IMR-90 (cell line): ENCODE results near the gene SPATA17. TPM values are rescaled to one million over a fixed set of nuclear protein-coding genes. Genes with fewer than 3 reads are reported as not detected.

Experiments
- ATAC-seq: fragments of 200-7000 bp; cut with Tn5 transposase; 2 replicates; pipeline ENCODE4 v1.9.1; 2020; ENCODE audit warnings: low read depth, mild to moderate bottlenecking, moderate library complexity
- BruUV-seq: library from RNA; stranded (reverse); fragments of 400-500 nt; replicated peaks from 2 replicates; lab custom pipeline; 2021; lab: Mats Ljungman, UMichigan
- CTCF ChIA-PET: fragments of 300-600 bp; formaldehyde crosslinking; extraction: SDS; loops from one replicate; lab custom pipeline; 2021; ENCODE audit warnings: antibody characterized with exemption; lab: Yijun Ruan, JAX
- POLR2A ChIA-PET: fragments of 300-600 bp; sonication (Branson Sonifier 250); formaldehyde crosslinking; loops from one replicate; lab custom pipeline; 2022; ENCODE audit warnings: antibody characterized with exemption; ENCODE audit not compliant: unreplicated experiment; lab: Charles Lee
- DNase-seq: peaks from one replicate; pipeline ENCODE4 v3.0.0; 2013
- H2AFZ ChIP-seq: replicated peaks from 2 replicates; pipeline ENCODE3; 2013; ENCODE audit warnings: low read length, mild to moderate bottlenecking; ENCODE audit not compliant: poor library complexity
- H2AK5ac ChIP-seq: 2 replicates; pipeline ENCODE4 v1.6.1; 2013; ENCODE audit warnings: low read depth, low read length, inconsistent platforms
- H2AK9ac ChIP-seq: replicated peaks from 2 replicates; pipeline ENCODE3; 2013; ENCODE audit warnings: mild to moderate bottlenecking, low read depth, low read length, moderate library complexity; ENCODE audit not compliant: poor library complexity
- H2BK120ac ChIP-seq: 2 replicates; pipeline ENCODE4 v1.6.1; 2013; ENCODE audit warnings: low read depth, low read length, inconsistent platforms
- H2BK15ac ChIP-seq: 3 replicates; pipeline ENCODE4 v1.6.1; 2013; ENCODE audit warnings: low read depth, low read length, inconsistent platforms
- H2BK20ac ChIP-seq: 2 replicates; pipeline ENCODE4 v1.6.1; 2013; ENCODE audit warnings: low read depth, mild to moderate bottlenecking, inconsistent platforms, low read length, moderate library complexity
- H2BK5ac ChIP-seq: 2 replicates; pipeline ENCODE4 v1.6.1; 2013; ENCODE audit warnings: mild to moderate bottlenecking, low read depth, low read length, inconsistent platforms; ENCODE audit not compliant: poor library complexity, severe bottlenecking
- H3K14ac ChIP-seq: replicated peaks from 2 replicates; pipeline ENCODE4 v1.6.1; 2013; ENCODE audit warnings: low read depth, low read length, inconsistent platforms
- H3K18ac ChIP-seq: 2 replicates; pipeline ENCODE4 v1.6.1; 2013; ENCODE audit warnings: low read depth, low read length, control low read depth
- H3K23ac ChIP-seq: 2 replicates; pipeline ENCODE4 v1.6.1; 2013; ENCODE audit warnings: low read depth, low read length, inconsistent platforms
- H3K27ac ChIP-seq: 2 replicates; pipeline ENCODE4 v1.5.1; 2013; ENCODE audit warnings: mild to moderate bottlenecking, control low read depth, low read length; ENCODE audit not compliant: insufficient read depth
- H3K27me3 ChIP-seq: 2 replicates; pipeline ENCODE4 v1.6.1; 2013; ENCODE audit warnings: low read length; ENCODE audit not compliant: control insufficient read depth, insufficient read depth
- H3K36me3 ChIP-seq: 2 replicates; pipeline ENCODE4 v1.6.1; 2013; ENCODE audit warnings: low read length, mixed read lengths; ENCODE audit not compliant: control insufficient read depth, insufficient read depth
- H3K4ac ChIP-seq: 2 replicates; pipeline ENCODE4 v1.6.1; 2013; ENCODE audit warnings: low read depth, low read length, inconsistent platforms
- H3K4me1 ChIP-seq: 2 replicates; pipeline ENCODE4 v1.6.1; 2013; ENCODE audit warnings: low read length, mixed read lengths; ENCODE audit not compliant: control insufficient read depth, insufficient read depth
- H3K4me2 ChIP-seq: 2 replicates; pipeline ENCODE4 v1.6.1; 2013; ENCODE audit warnings: low read depth, mild to moderate bottlenecking, control low read depth, low read length, moderate library complexity
- H3K4me3 ChIP-seq: 2 replicates; pipeline ENCODE4 v1.5.1; 2013; ENCODE audit warnings: low read depth, mild to moderate bottlenecking, control low read depth, low read length, moderate library complexity; ENCODE audit not compliant: insufficient read depth
- H3K56ac ChIP-seq: 2 replicates; pipeline ENCODE4 v1.6.1; 2013; ENCODE audit warnings: low read length, inconsistent platforms; ENCODE audit not compliant: insufficient read depth; ENCODE audit errors: extremely low read depth
- H3K79me1 ChIP-seq, 2 experiments: 2 replicates each; pipeline ENCODE4 v1.6.1; 2013; ENCODE audit warnings: low read length in 2 of 2, inconsistent platforms in 1 of 2, low read depth in 1 of 2
- H3K9ac ChIP-seq: 2 replicates; pipeline ENCODE4 v1.6.1; 2013; ENCODE audit warnings: low read depth, low read length, control low read depth
- H3K9me1 ChIP-seq: 2 replicates; pipeline ENCODE4 v1.6.1; 2013; ENCODE audit warnings: low read length, inconsistent platforms; ENCODE audit not compliant: insufficient read depth
- H3K9me3 ChIP-seq: 2 replicates; pipeline ENCODE4 v1.6.1; 2013; ENCODE audit warnings: low read length; ENCODE audit not compliant: control insufficient read depth, insufficient read depth
- H4K20me1 ChIP-seq: 2 replicates; pipeline ENCODE4 v1.6.1; 2013; ENCODE audit warnings: low read length, inconsistent platforms; ENCODE audit not compliant: insufficient read depth
- H4K5ac ChIP-seq: 2 replicates; pipeline ENCODE4 v1.6.1; 2013; ENCODE audit warnings: mild to moderate bottlenecking, low read depth, low read length, control low read depth
- H4K8ac ChIP-seq, 2 experiments: 2 replicates each; pipeline ENCODE4 v1.6.1; 2013; ENCODE audit warnings: low read depth in 2 of 2, low read length in 2 of 2, control low read depth in 1 of 2, inconsistent platforms in 1 of 2
- H4K91ac ChIP-seq: 2 replicates; pipeline ENCODE4 v1.6.1; 2013; ENCODE audit warnings: low read depth, low read length, inconsistent platforms; ENCODE audit not compliant: insufficient read depth
- FOS ChIP-seq: fragments of 150-350 bp; IDR thresholded peaks from 2 replicates; pipeline ENCODE4 v1.6.1; 2016; ENCODE audit warnings: low read depth, low read length
- MAFK ChIP-seq: IDR thresholded peaks from 2 replicates; pipeline ENCODE4 v1.6.1; 2012; ENCODE audit warnings: low read depth, low read length, improper control_type of control experiment
- dilution Hi-C: fragments of 300-500 bp; cut with HindIII; formaldehyde crosslinking; loops from one replicate; pipeline ENCODE4 v1.14.3; 2018; ENCODE audit warnings: low sequenced_read_pairs; ENCODE audit not compliant: unreplicated experiment
- in situ Hi-C: fragments of 300-500 bp; cut with MboI; formaldehyde crosslinking; loops from 3 replicates; pipeline ENCODE4 v1.14.3; 2019; ENCODE audit warnings: low sequenced_read_pairs, inconsistent platforms, mixed read lengths
- intact Hi-C: fragments of 100-400 bp; cut with micrococcal nuclease; formaldehyde crosslinking; loops from 2 replicates; pipeline ENCODE4 v1.10.0; 2022
- polyA plus RNA-seq, 3 experiments: library from polyadenylated mRNA; depleted of rRNA; stranded (reverse); fragments of >200 nt; gene quantifications; 2 replicates each; pipeline ENCODE4 v1.2.3, GENCODE V29; 2012; ENCODE audit warnings: low replicate concordance in 1 of 3
- total RNA-seq: library from RNA; depleted of rRNA; stranded (reverse); fragments of >200 nt; gene quantifications from 2 replicates; pipeline ENCODE4 v1.2.3, GENCODE V29; 2012

SPATA17 gene
- total and polyA plus RNA-seq, 2 of the 4 experiments (the other 2 are of a cell fraction), result 0.03 to 0.18 TPM

DNA sequence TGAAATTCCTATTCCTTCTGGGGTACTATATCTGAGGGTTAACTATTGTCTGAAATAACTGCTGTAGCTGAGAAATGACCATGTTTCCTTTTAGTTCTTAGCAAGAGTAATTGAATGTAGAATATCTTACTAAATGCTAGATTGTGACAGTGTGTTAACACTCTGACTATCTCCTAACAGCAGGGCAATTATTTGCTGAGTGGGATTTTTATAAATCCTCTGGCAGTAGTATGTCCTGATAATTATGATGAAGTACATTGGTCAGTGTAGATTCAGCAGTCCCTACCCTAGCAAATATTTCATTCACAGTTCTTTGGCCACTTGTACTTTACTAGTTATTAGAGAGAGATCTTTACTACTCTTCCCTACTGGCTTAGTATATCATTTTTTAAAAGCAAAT lies 138.6 kb downstream of the SPATA17 start:
- Histone ChIP-seq H2BK20ac (no peak overlapping the region), H3K14ac (no peak overlapping the region), H3K4me2 (no peak overlapping the region), H4K8ac (no peak overlapping the region), H2AK5ac (no peak overlapping the region), H3K79me1 (no peaks in the 10 kb centered on the region), H4K20me1 (no peaks in the 10 kb centered on the region), H3K18ac (no peak overlapping the region), H3K27me3 (no peaks in the 10 kb centered on the region), H3K23ac (no peak overlapping the region), H3K4ac (no peak overlapping the region), H3K56ac (no peak overlapping the region), H3K9ac (no peak overlapping the region), H4K5ac (no peak overlapping the region), H2AFZ (no peak overlapping the region), H3K27ac (no peak overlapping the region), H4K91ac (no peak overlapping the region), H3K4me1 (no peaks in the 10 kb centered on the region), H3K4me3 (no peak overlapping the region), H2BK5ac (no peak overlapping the region), H3K9me3 (no peaks in the 10 kb centered on the region), H2BK15ac (no peak overlapping the region), H3K36me3 (no peaks in the 10 kb centered on the region), H2AK9ac (no peak overlapping the region), H3K9me1 (no peaks in the 10 kb centered on the region), H2BK120ac (no peak overlapping the region)
- TF ChIP-seq FOS (no peak), MAFK (peak; percentile 27; the same call in 1 of the 2 replicates)
- dilution Hi-C loops (no loop called here), in situ Hi-C loops (no loop called here), intact Hi-C loops (no loop called here)
- ChIA-PET CTCF (no interaction called here), POLR2A (no interaction called here)
- ATAC-seq, result no peak
- BruUV-seq, result no TSS peak
- no peak for DNase-seq
